ENCODE measurements around the gene INTS6. TPM values are rescaled to one million over a fixed set of nuclear protein-coding genes. Genes with fewer than 3 reads are reported as not detected.

The INTS6 gene
- total RNA-seq, 4 donors from 2014 or later: 22.4 to 35.0 (median 29.8) TPM

DNA sequence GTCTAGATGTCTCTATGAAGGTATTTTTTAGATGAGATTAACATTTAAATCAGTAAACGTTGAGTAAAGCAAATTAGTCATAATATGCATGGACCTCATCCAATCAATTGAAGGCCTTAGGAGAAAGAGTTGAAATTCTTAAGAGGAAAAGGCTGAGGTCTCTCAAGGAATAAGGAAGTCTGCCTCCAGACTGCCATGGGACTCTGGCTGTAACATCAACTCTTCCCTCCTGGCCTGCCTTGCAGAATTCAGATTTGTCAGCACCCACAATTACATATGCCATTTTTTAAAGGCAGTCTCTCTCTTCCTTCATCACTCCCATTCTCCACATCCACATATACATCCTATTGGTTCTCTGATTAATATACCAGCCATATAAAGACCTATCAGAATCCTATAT, 28.8 kb upstream of the INTS6 start:
- H3K27me3 ChIP-seq: no peaks in the 10 kb centered on the region
- H3K36me3 ChIP-seq: no peaks in the 10 kb centered on the region
- H3K4me1 ChIP-seq: no peaks in the 10 kb centered on the region
- no peak overlapping the region for H3K4me3 ChIP-seq
- TF ChIP-seq POLR2AphosphoS5 (IDR thresholded peaks at IDR 0.05): no peak
- TF ChIP-seq, protein P1, sequence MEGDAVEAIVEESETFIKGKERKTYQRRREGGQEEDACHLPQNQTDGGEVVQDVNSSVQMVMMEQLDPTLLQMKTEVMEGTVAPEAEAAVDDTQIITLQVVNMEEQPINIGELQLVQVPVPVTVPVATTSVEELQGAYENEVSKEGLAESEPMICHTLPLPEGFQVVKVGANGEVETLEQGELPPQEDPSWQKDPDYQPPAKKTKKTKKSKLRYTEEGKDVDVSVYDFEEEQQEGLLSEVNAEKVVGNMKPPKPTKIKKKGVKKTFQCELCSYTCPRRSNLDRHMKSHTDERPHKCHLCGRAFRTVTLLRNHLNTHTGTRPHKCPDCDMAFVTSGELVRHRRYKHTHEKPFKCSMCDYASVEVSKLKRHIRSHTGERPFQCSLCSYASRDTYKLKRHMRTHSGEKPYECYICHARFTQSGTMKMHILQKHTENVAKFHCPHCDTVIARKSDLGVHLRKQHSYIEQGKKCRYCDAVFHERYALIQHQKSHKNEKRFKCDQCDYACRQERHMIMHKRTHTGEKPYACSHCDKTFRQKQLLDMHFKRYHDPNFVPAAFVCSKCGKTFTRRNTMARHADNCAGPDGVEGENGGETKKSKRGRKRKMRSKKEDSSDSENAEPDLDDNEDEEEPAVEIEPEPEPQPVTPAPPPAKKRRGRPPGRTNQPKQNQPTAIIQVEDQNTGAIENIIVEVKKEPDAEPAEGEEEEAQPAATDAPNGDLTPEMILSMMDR (IDR thresholded peaks at IDR 0.05): no peak
- TF ChIP-seq EP300 (IDR thresholded peaks at IDR 0.05): no peak
- TF ChIP-seq POLR2A (IDR thresholded peaks at IDR 0.05): no peak
- no peak for ATAC-seq
- no peak overlapping the region for H3K27ac ChIP-seq
- H3K9me3 ChIP-seq: no peaks in the 10 kb centered on the region
- 60 to 80% methylated on average over 1 of the region's 1 CpG for WGBS, 2 donors (ENCODE audit: low coverage in 1 of 2)

DNA sequence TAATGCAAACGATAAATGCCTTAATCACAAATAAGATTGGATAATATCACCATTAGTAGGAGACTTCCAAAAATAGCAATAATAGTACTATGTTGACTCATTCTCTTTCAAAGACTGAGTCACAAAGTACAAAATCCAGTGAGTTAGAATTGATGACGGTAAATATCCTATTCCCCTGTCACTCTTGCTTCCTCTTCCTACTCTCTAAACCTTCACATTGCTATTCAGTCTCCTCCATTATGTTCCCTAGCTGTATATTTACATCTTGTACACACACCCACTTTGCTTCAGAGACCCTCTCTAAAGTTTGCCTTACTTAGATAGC, 26.3 kb upstream of the INTS6 start:
- Histone ChIP-seq H3K27me3 (no peaks in the 10 kb centered on the region), H3K27ac (no peak overlapping the region), H3K4me3 (no peak overlapping the region), H3K9me3 (no peaks in the 10 kb centered on the region), H3K36me3 (no peaks in the 10 kb centered on the region), H3K4me1 (no peaks in the 10 kb centered on the region)
- WGBS, 2 donors (ENCODE audit: low coverage in 1 of 2): 24 to 76% methylated on average over 2 of the region's 2 CpGs
- TF ChIP-seq POLR2A (IDR thresholded peaks at IDR 0.05) (no peak), POLR2AphosphoS5 (IDR thresholded peaks at IDR 0.05) (no peak), EP300 (IDR thresholded peaks at IDR 0.05) (no peak)
- TF ChIP-seq, protein P1 (IDR thresholded peaks at IDR 0.05): no peak
- no peak for ATAC-seq

DNA sequence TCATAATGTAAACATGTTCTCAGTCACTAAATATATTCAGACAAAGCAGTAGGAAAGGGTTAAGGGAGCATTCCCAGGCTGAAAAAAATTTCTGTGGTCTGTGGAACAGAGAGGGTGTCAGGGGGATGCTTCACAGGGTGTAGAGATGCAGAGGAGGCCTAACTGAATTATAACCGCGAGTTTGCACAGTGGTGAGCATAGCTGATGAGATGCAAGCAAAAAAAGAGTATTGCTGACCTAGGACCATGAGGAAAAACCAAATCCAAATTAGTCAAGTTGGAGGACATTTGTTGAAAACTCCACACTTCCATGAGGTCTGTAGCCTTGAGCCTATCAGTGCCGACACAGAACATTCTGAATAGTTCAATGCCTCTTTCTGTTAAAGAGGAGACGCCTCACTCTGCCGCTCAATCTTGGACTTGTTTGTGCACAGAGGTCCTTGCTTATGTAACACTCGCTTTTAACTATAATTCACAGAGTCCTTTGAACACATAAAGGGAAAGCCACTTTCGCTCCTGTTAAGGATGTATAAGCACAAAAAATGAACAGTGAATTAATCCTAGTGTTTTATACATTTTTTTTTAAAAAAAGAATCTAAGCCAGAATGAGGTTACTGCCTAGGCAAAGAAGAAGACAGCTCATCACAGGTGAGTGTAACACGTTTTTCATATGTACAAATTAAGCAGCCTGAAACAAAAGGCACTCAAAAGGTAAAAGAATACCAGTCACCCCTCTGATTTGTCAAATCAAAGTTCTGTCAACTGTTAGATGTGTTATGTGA, 25.8 kb upstream of the INTS6 start:
- Histone ChIP-seq H3K36me3 (no peaks in the 10 kb centered on the region), H3K4me3 (no peak overlapping the region), H3K9me3 (no peaks in the 10 kb centered on the region), H3K4me1 (no peaks in the 10 kb centered on the region), H3K27ac (no peak overlapping the region), H3K27me3 (no peaks in the 10 kb centered on the region)
- ATAC-seq: no peak
- TF ChIP-seq, protein P1 (IDR thresholded peaks at IDR 0.05): no peak
- no peak for TF ChIP-seq POLR2A (IDR thresholded peaks at IDR 0.05)
- TF ChIP-seq POLR2AphosphoS5 (IDR thresholded peaks at IDR 0.05): no peak
- TF ChIP-seq EP300 (IDR thresholded peaks at IDR 0.05): no peak
- WGBS, 2 donors (ENCODE audit: low coverage in 1 of 2): 65 to 78% methylated on average over 3 to 8 of the region's 8 CpGs

DNA sequence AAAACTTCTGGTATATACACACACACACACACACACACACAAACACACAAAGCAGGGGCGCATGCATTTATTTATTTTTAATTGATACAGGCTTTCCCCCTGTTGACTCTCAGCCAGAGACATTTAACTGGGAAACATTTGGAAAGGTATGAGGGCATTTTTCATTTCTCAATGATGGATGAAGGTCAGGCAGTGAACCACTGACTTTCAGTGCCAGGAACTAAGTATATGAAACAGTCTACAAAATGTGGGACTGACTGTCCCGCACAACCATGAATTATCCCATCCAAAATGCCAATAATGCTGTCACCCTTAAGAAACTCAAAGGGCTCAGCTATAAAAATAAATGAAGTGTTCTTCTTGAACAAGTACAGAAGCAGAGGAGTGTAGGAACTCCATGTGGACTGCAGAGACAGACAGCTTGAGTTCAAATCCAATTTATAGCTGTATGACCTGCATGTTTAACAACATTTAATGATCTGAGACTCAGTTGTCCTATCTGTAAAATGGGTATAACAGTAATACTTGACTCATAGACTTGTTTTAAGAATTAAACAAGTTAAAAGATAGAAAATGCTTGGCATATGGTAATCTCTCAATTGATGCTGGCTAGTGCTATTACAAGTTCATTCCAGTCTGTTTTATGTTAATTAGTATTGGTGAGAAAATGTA, 25.0 kb upstream of the INTS6 start:
- H3K4me1 ChIP-seq: no peaks in the 10 kb centered on the region
- no peak overlapping the region for H3K27ac ChIP-seq
- 52 to 59% methylated on average over 2 of the region's 2 CpGs for WGBS, 2 donors (ENCODE audit: low coverage in 1 of 2)
- H3K9me3 ChIP-seq: no peaks in the 10 kb centered on the region
- no peaks in the 10 kb centered on the region for H3K27me3 ChIP-seq
- H3K4me3 ChIP-seq: no peak overlapping the region
- no peaks in the 10 kb centered on the region for H3K36me3 ChIP-seq
- no peak for ATAC-seq
- TF ChIP-seq POLR2A (IDR thresholded peaks at IDR 0.05): no peak
- TF ChIP-seq, protein P1 (IDR thresholded peaks at IDR 0.05): no peak
- TF ChIP-seq POLR2AphosphoS5 (IDR thresholded peaks at IDR 0.05): no peak
- TF ChIP-seq EP300 (IDR thresholded peaks at IDR 0.05): no peak

DNA sequence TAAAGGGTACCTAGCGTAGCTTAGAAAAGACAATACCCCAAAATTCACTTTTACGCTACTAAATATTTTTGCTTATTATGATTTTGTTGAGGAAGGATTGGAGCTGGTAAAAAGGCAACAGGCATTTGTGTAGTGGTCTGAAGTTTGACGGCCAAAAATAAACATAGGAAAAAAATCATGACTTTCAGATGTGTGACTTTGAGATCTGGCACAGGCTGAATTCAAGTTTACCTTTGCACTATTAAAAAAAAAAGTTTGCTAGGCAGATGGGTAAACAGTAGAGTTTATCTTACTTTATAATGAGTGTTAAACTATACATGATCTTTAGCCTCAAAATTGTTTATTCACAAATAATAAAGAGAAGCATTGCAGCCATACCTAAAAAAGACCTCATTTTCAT, 24.3 kb upstream of the INTS6 start:
- no peaks in the 10 kb centered on the region for H3K36me3 ChIP-seq
- H3K9me3 ChIP-seq: no peaks in the 10 kb centered on the region
- H3K4me1 ChIP-seq: no peaks in the 10 kb centered on the region
- no peak for ATAC-seq
- H3K27ac ChIP-seq: no peak overlapping the region
- 65 to 73% methylated on average over 3 of the region's 3 CpGs for WGBS, 2 donors (ENCODE audit: low coverage in 1 of 2)
- H3K4me3 ChIP-seq: no peak overlapping the region
- TF ChIP-seq POLR2A (IDR thresholded peaks at IDR 0.05): no peak
- TF ChIP-seq, protein P1 (IDR thresholded peaks at IDR 0.05): no peak
- TF ChIP-seq POLR2AphosphoS5 (IDR thresholded peaks at IDR 0.05): no peak
- no peak for TF ChIP-seq EP300 (IDR thresholded peaks at IDR 0.05)
- no peaks in the 10 kb centered on the region for H3K27me3 ChIP-seq
